ENCODE measurements around the gene NR1H3.

NR1H3 gene

GRCh38 chr11:47215366-47215910 is 42.4 kb upstream of the NR1H3 start:
- Histone ChIP-seq H3K27ac (peak overlapping the region; percentile 93 to 94), H3K4me1 (peaks cover 0 to 48% (median 30%) of the 10 kb centered on the region in 4 donors), H3K9me3 (no peaks in the 10 kb centered on the region), H3K4me3 (peak overlapping the region; percentile 65 to 66), H3K36me3 (peaks cover 0 to 22% (median 18%) of the 10 kb centered on the region in 3 donors), H3K27me3 (no peaks in the 10 kb centered on the region)
- intact Hi-C loops (cut with DNase I; ENCODE audit: low total_unique reads) = no loop called here
- no peak for TF ChIP-seq CTCF (IDR thresholded peaks at IDR 0.05)
- DNase-seq = no peak

GRCh38 chr11:47216121-47216798 is 41.5 kb upstream of the NR1H3 start:
- Histone ChIP-seq H3K4me1 (peaks cover 0 to 52% (median 33%) of the 10 kb centered on the region in 4 donors), H3K36me3 (peaks cover 0 to 30% (median 19%) of the 10 kb centered on the region in 3 donors), H3K27me3 (no peaks in the 10 kb centered on the region), H3K9me3 (no peaks in the 10 kb centered on the region), H3K4me3 (peak overlapping the region; percentile 65 to 66), H3K27ac (peak overlapping the region; percentile 93 to 94)
- peak; percentile 45 to 78 for DNase-seq
- TF ChIP-seq CTCF (IDR thresholded peaks at IDR 0.05) = no peak
- intact Hi-C loops (cut with DNase I; ENCODE audit: low total_unique reads) = no loop called here

- Histone ChIP-seq H3K36me3 (peaks cover 14 to 71% (median 31%) of the 10 kb centered on the region in 3 donors), H3K4me1 (peaks cover 0 to 45% (median 29%) of the 10 kb centered on the region in 4 donors), H3K4me3 (no peak overlapping the region), H3K27me3 (no peaks in the 10 kb centered on the region), H3K27ac (no peak overlapping the region), H3K9me3 (no peaks in the 10 kb centered on the region)
- DNase-seq = no peak
- intact Hi-C loops (cut with DNase I; ENCODE audit: low total_unique reads) = no loop called here
- TF ChIP-seq CTCF (IDR thresholded peaks at IDR 0.05) = no peak
Observed at GRCh38 chr11:47220401-47220821, 37.4 kb upstream of the NR1H3 start.

DNA sequence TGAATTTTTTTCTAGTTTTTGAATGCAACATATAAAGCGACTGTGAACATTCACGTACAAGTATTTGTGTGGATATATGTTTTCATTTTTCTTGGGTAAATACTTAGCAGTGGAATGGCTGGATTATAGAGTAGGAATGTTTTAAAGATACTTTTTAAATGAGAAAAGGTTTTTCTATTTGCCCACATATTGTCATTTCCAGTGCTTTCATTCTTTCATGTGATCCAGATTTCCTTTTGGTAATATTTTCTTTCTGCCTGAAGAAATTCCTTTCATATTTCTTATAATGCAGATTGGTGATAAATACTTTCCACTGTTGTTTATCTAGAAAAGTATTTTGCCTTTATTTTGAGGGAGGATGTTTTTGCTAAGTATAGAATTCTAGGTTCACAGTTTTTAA is 35.1 kb upstream of the NR1H3 start:
- intact Hi-C loops (cut with DNase I; ENCODE audit: low total_unique reads) = no loop called here
- no peak for TF ChIP-seq CTCF (IDR thresholded peaks at IDR 0.05)
- no peaks in the 10 kb centered on the region for H3K27me3 ChIP-seq
- H3K36me3 ChIP-seq = peaks cover 28 to 90% (median 46%) of the 10 kb centered on the region in 3 donors
- no peaks in the 10 kb centered on the region for H3K9me3 ChIP-seq
- DNase-seq = no peak
- no peak overlapping the region for H3K27ac ChIP-seq
- peaks cover 0 to 22% (median 11%) of the 10 kb centered on the region in 4 donors for H3K4me1 ChIP-seq
- H3K4me3 ChIP-seq = no peak overlapping the region

- no peak for DNase-seq
- intact Hi-C loops (cut with DNase I; ENCODE audit: low total_unique reads) = no loop called here
- H3K27me3 ChIP-seq = no peaks in the 10 kb centered on the region
- no peak overlapping the region for H3K27ac ChIP-seq
- TF ChIP-seq CTCF (IDR thresholded peaks at IDR 0.05) = no peak
- peaks cover 0 to under 1% (median under 1%) of the 10 kb centered on the region in 4 donors for H3K4me1 ChIP-seq
- no peaks in the 10 kb centered on the region for H3K9me3 ChIP-seq
- peaks cover 39 to 92% (median 42%) of the 10 kb centered on the region in 3 donors for H3K36me3 ChIP-seq
- no peak overlapping the region for H3K4me3 ChIP-seq
Observed at GRCh38 chr11:47225552-47226400, 32.0 kb upstream of the NR1H3 start.
